GM13977 (cell line): ENCODE measurements around the gene DPY19L3.
"Not testable (repeated sequence)": the region's sequence is repeated elsewhere in the genome, so short reads cannot be mapped to it uniquely, and the experiment has no call there.

Experiments
- DNase-seq: peaks from one replicate; pipeline ENCODE4 v3.0.0; 2012; ENCODE audit warnings: low spot score
- CTCF ChIP-seq: IDR thresholded peaks from 2 replicates; pipeline ENCODE4 v1.5.1; 2012; ENCODE audit warnings: mild to moderate bottlenecking, control low read depth; ENCODE audit not compliant: insufficient read depth; ENCODE audit errors: extremely low read depth, missing control alignments
- in situ Hi-C: fragments of 300-500 bp; cut with MboI; formaldehyde crosslinking; loops from one replicate; pipeline ENCODE4 v1.12.0; 2022; ENCODE audit warnings: low sequenced_read_pairs, low pct_unique_long_range_greater_than_20kb, mixed read lengths, inconsistent platforms; ENCODE audit not compliant: unreplicated experiment

The DPY19L3 gene

GRCh38 chr19:32418155-32418554 lies 12.6 kb downstream of the DPY19L3 start:
- DNase-seq, result no peak
- in situ Hi-C loops, result no loop called here
- no peak for TF ChIP-seq CTCF

- in situ Hi-C loops, result no loop called here
- DNase-seq, result no peak
- TF ChIP-seq CTCF, result no peak
Measured at GRCh38 chr19:32421589-32422361, 16.2 kb downstream of the DPY19L3 start.

- in situ Hi-C loops, result no loop called here
- DNase-seq, result no peak
- TF ChIP-seq CTCF, result no peak
Measured at GRCh38 chr19:32422435-32422834, 16.9 kb downstream of the DPY19L3 start.

GRCh38 chr19:32423944-32424343 lies 18.4 kb downstream of the DPY19L3 start:
- in situ Hi-C loops, DNase-seq: not testable (repeated sequence)

GRCh38 chr19:32427536-32427935 lies 22.0 kb downstream of the DPY19L3 start:
- DNase-seq, result no peak
- no peak for TF ChIP-seq CTCF
- in situ Hi-C loops, result no loop called here

DNA sequence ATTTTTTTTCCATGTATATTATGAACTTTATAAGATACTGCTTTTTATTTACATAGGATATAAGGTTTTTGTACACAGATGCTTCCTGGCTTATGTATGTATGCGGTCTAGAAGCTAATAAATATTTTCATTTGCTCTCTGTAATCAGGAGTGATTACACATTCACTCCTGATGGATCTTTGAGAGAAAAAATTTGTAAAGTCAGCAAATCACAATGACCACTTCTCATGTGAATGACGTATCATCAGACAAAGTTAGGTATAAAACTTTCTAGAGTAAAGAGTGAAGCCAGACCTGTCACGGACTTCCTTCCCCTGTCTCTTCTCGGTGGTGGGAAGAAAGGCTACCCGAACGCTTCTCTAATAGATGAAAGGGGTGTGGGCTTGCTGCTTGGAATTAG lies 31.1 kb downstream of the DPY19L3 start:
- no peak for TF ChIP-seq CTCF
- DNase-seq, result no peak
- in situ Hi-C loops, result no loop called here

DNA sequence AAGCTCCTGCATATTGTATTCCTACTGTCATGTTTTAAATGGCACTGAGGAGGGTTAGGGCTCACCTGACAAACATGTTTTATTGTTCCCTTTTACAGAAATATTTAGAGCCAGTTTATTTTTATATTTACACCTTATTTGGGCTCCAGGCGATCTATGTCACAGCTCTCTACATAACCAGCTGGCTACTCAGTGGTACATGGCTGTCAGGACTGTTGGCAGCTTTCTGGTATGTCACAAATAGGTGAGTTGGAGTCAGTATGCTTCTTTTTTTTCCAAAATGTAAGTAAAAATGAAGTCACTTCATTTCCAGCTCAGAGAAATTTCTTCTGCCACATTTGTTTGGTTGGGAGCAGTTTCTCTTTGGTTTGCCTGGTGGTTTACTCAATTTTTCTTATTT lies 31.5 kb downstream of the DPY19L3 start:
- no peak for DNase-seq
- TF ChIP-seq CTCF, result no peak
- in situ Hi-C loops, result no loop called here
